Stimulated activated naive CD8-positive, alpha-beta T cell treated with anti-CD3 and anti-CD28 coated beads, Interleukin-15, Interleukin-2, amounts not matched to agents 100 ng/mL and 50 ng/mL, for 24 hours (primary cell): Measurements from ENCODE around the gene ITLN1.

Experiments
- H3K27ac Mint-ChIP-seq: one replicate; pipeline ENCODE4 v1.8.0; 2021; ENCODE audit warnings: mild to moderate bottlenecking, mixed read lengths
- H3K27me3 Mint-ChIP-seq: one replicate; pipeline ENCODE4 v1.8.0; 2021; ENCODE audit warnings: mixed read lengths
- H3K36me3 Mint-ChIP-seq: one replicate; pipeline ENCODE4 v1.8.0; 2021; ENCODE audit warnings: low read depth, mixed read lengths
- H3K4me1 Mint-ChIP-seq: one replicate; pipeline ENCODE4 v1.8.0; 2021; ENCODE audit warnings: low read depth, mixed read lengths
- H3K4me3 Mint-ChIP-seq: one replicate; pipeline ENCODE4 v1.8.0; 2021; ENCODE audit warnings: mild to moderate bottlenecking, mixed read lengths
- H3K9me3 Mint-ChIP-seq: one replicate; pipeline ENCODE4 v1.8.0; 2021; ENCODE audit warnings: mixed read lengths

ITLN1 gene

GRCh38 chr1:160829766-160830165, 55.2 kb downstream of the ITLN1 start:
- Mint-ChIP-seq H3K27ac (no peak overlapping the region), H3K4me1 (peaks cover 15% of the 10 kb centered on the region), H3K9me3 (no peaks in the 10 kb centered on the region), H3K36me3 (peaks cover 4% of the 10 kb centered on the region), H3K27me3 (no peaks in the 10 kb centered on the region), H3K4me3 (no peak overlapping the region)

- peaks cover 4% of the 10 kb centered on the region for H3K4me1 Mint-ChIP-seq
- H3K4me3 Mint-ChIP-seq = no peak overlapping the region
- H3K27me3 Mint-ChIP-seq = no peaks in the 10 kb centered on the region
- no peak overlapping the region for H3K27ac Mint-ChIP-seq
- no peaks in the 10 kb centered on the region for H3K9me3 Mint-ChIP-seq
- peaks cover 9% of the 10 kb centered on the region for H3K36me3 Mint-ChIP-seq
These were observed 57.6 kb downstream of the ITLN1 start for GRCh38 chr1:160827418-160827817.

GRCh38 chr1:160826546-160826945, 58.4 kb downstream of the ITLN1 start:
- H3K4me1 Mint-ChIP-seq = peaks cover 4% of the 10 kb centered on the region
- H3K27me3 Mint-ChIP-seq = no peaks in the 10 kb centered on the region
- H3K36me3 Mint-ChIP-seq = peaks cover 16% of the 10 kb centered on the region
- no peaks in the 10 kb centered on the region for H3K9me3 Mint-ChIP-seq
- no peak overlapping the region for H3K27ac Mint-ChIP-seq
- H3K4me3 Mint-ChIP-seq = no peak overlapping the region
